Psoas muscle (tissue), 8 donors: ENCODE measurements around the gene RPL35A. TPM values are rescaled to one million over a fixed set of nuclear protein-coding genes. Genes with fewer than 3 reads are reported as not detected.

Experiments
- ATAC-seq, 4 donors: fragments of 200-7000 bp; cut with Tn5 transposase; one replicate each; pipeline ENCODE4 v1.9.1; 2020; ENCODE audit warnings: moderate library complexity in 3 of 4, mild to moderate bottlenecking in 2 of 4
- DNase-seq, 2 donors: peaks; one replicate each; pipeline ENCODE4 v3.0.0-alpha.2; 2020
- H3K27ac ChIP-seq: fragments of 200-600 bp; one replicate; pipeline ENCODE4 v1.8.0; 2022
- H3K27me3 ChIP-seq, 3 donors: fragments of 200-600 bp in 1 of 3; one replicate each; pipeline versions ENCODE4 v1.6.1 to v1.8.0; 2013 to 2022; ENCODE audit warnings: low read length in 2 of 3, mild to moderate bottlenecking in 2 of 3, moderate library complexity in 1 of 3; ENCODE audit not compliant: insufficient read depth in 3 of 3
- H3K36me3 ChIP-seq, 2 donors: fragments of 200-600 bp in 1 of 2; one replicate each; pipeline versions ENCODE4 v1.6.1 to v1.8.0; 2013 to 2022; ENCODE audit warnings: low read depth in 1 of 2, mild to moderate bottlenecking in 1 of 2, moderate library complexity in 1 of 2; ENCODE audit not compliant: insufficient read depth in 1 of 2
- H3K4me1 ChIP-seq: fragments of 200-600 bp; one replicate; pipeline ENCODE4 v1.8.0; 2022
- H3K4me3 ChIP-seq: fragments of 200-600 bp; one replicate; pipeline ENCODE4 v1.8.0; 2022; ENCODE audit warnings: mild to moderate bottlenecking
- H3K9me3 ChIP-seq: fragments of 200-600 bp; one replicate; pipeline ENCODE4 v1.8.0; 2022
- CTCF ChIP-seq: fragments of 200-600 bp; IDR thresholded peaks from one replicate; pipeline ENCODE4 v1.8.0; 2022; ENCODE audit warnings: antibody characterized with exemption
- WGBS, 3 donors: extraction: QIAGEN DNeasy Blood & Tissue Kit; methylation state at CpG; one replicate each; pipeline versions ENCODE4 v1.1.6 to v1.1.7; 2013; 5-methylcytosine and 5-hydroxymethylcytosine counted together
- intact Hi-C, 2 donors: fragments of 100-400 bp; cut with DNase I; formaldehyde crosslinking; loops; one replicate each; pipeline versions ENCODE4 v1.11.0 to v1.14.2; 2022
- polyA plus RNA-seq, 3 donors: library from polyadenylated mRNA; stranded (reverse); fragments of 200-250 nt; gene quantifications; one replicate each; pipeline ENCODE4 v1.2.3, GENCODE V29; 2013
- total RNA-seq, 4 donors: library from RNA; stranded (reverse); fragmentation: NEBNext Ultra II Directional in 2 of 4; extraction: Animal tissue kit (Norgen Biotek cat#: 25700) in 2 of 4; gene quantifications; one replicate each; pipeline versions ENCODE4 v1.2.1 to v1.2.4, GENCODE V29; 2021 to 2023
- donor health status: healthy with polysubstance abuse.
- donor health status: DM: no; HTN: no; CAD: no; lungs with moderate emphysema.
- donor health status: Bipolar disorder and iron deficiency.
- donor health status: healthy.
- donor health status: DM: yes; HTN: yes; CAD: no.
- donor health status: DM: no; HTN: no; CAD: no.
- donor health status: DM: no; HTN: no; CAD: no.
- donor health status: DM: yes; HTN: yes; CAD: no.

RPL35A gene
- total and polyA plus RNA-seq, 7 donors: 467 to 1,294 (median 703) TPM

- Histone ChIP-seq H3K9me3 (no peaks in the 10 kb centered on the region), H3K36me3 (peaks cover 17 to 55% of the 10 kb centered on the region in 2 donors), H3K4me1 (peaks cover 33% of the 10 kb centered on the region), H3K27ac (peak overlapping the region; percentile 93), H3K4me3 (peak overlapping the region; percentile 77), H3K27me3 (no peaks in the 10 kb centered on the region)
- WGBS, 3 donors: 84 to 88% (median 85%) methylated on average over 21 of the region's 21 CpGs
- no peak for DNase-seq
- ATAC-seq: no peak
- intact Hi-C loops: no loop called here
- TF ChIP-seq CTCF: no peak
Measured at GRCh38 chr3:197951392-197951990, 1.5 kb downstream of the RPL35A start.

- DNase-seq (no peak), ATAC-seq (no peak)
- Histone ChIP-seq H3K9me3 (no peaks in the 10 kb centered on the region), H3K27me3 (no peaks in the 10 kb centered on the region), H3K27ac (no peak overlapping the region), H3K4me1 (peaks cover 33% of the 10 kb centered on the region), H3K4me3 (peak overlapping the region; percentile 77), H3K36me3 (peaks cover 17 to 62% of the 10 kb centered on the region in 2 donors)
- intact Hi-C loops: no loop called here
- no peak for TF ChIP-seq CTCF
- WGBS, 3 donors: 87 to 89% (median 87%) methylated on average over 9 of the region's 9 CpGs
Measured at GRCh38 chr3:197952440-197952839, 2.5 kb downstream of the RPL35A start.

- no peak for ATAC-seq
- DNase-seq: no peak
- intact Hi-C loops: no loop called here
- no peaks in the 10 kb centered on the region for H3K9me3 ChIP-seq
- H3K4me1 ChIP-seq: peaks cover 33% of the 10 kb centered on the region
- H3K4me3 ChIP-seq: no peak overlapping the region
- WGBS, 3 donors: 64 to 67% (median 66%) methylated on average over 6 of the region's 6 CpGs
- peaks cover 17 to 62% of the 10 kb centered on the region in 2 donors for H3K36me3 ChIP-seq
- no peaks in the 10 kb centered on the region for H3K27me3 ChIP-seq
- H3K27ac ChIP-seq: no peak overlapping the region
- TF ChIP-seq CTCF: no peak
Measured at GRCh38 chr3:197953325-197953724, 3.3 kb downstream of the RPL35A start.

- H3K4me3 ChIP-seq: no peak overlapping the region
- ATAC-seq (no peak), DNase-seq (peak in 1 of 2 donors; percentile 23)
- 43 to 56% (median 43%) methylated on average over 7 of the region's 7 CpGs for WGBS, 3 donors
- intact Hi-C loops: no loop called here
- peaks cover 17 to 62% of the 10 kb centered on the region in 2 donors for H3K36me3 ChIP-seq
- peaks cover 34% of the 10 kb centered on the region for H3K4me1 ChIP-seq
- no peak for TF ChIP-seq CTCF
- no peaks in the 10 kb centered on the region for H3K9me3 ChIP-seq
- no peak overlapping the region for H3K27ac ChIP-seq
- H3K27me3 ChIP-seq: no peaks in the 10 kb centered on the region
Measured at GRCh38 chr3:197953881-197954280, 3.9 kb downstream of the RPL35A start.
